Pancreas (tissue), 10 donors: ENCODE data around the gene KDM6B. TPM values are rescaled to one million over a fixed set of nuclear protein-coding genes. Genes with fewer than 3 reads are reported as not detected.

Experiments
- ATAC-seq, 4 donors: fragments of 200-7000 bp; cut with Tn5 transposase; one replicate each; pipeline versions ENCODE4 v1.8.0 to v1.9.1; 2020; ENCODE audit warnings: mild to moderate bottlenecking in 4 of 4, moderate library complexity in 4 of 4
- DNase-seq, 6 donors: peaks; one replicate each; pipeline ENCODE4 v3.0.0-alpha.2; 2020
- FAIRE-seq: peaks from 2 replicates; lab custom pipeline; 2012; peaks lifted over from hg19 to GRCh38; lab: Jason Lieb, UNC
- H3K27ac ChIP-seq, 4 donors: fragments of 200-600 bp; sonication (generic); 1 replicate in 3 of 4; 2 replicates in 1 of 4; pipeline versions ENCODE4 v1.5.0 to v1.8.0; 2020
- H3K27me3 ChIP-seq, 4 donors: fragments of 200-600 bp; one replicate each; pipeline ENCODE4 v1.8.0; 2021
- H3K36me3 ChIP-seq, 3 donors: fragments of 200-600 bp; sonication (generic) in 1 of 3; one replicate each; pipeline versions ENCODE4 v1.5.0 to v1.8.0; 2020 to 2021
- H3K4me1 ChIP-seq, 3 donors: fragments of 200-600 bp; one replicate each; pipeline ENCODE4 v1.8.0; 2021
- H3K4me3 ChIP-seq, 4 donors: fragments of 200-600 bp; sonication (generic) in 2 of 4; one replicate each; pipeline versions ENCODE4 v1.5.0 to v1.8.0; 2020 to 2021
- H3K9me3 ChIP-seq, 4 donors: fragments of 200-600 bp; one replicate each; pipeline ENCODE4 v1.8.0; 2021
- CTCF ChIP-seq, 4 donors: fragments of 200-600 bp; sonication (generic) in 3 of 4; IDR thresholded peaks; one replicate each; pipeline versions ENCODE4 v1.5.0 to v1.8.0; 2021; ENCODE audit warnings: antibody characterized with exemption in 4 of 4
- WGBS, 2 donors: extraction: QIAGEN DNeasy Blood & Tissue Kit; methylation state at CpG; one replicate each; pipeline ENCODE4 v1.1.7; 2013; 5-methylcytosine and 5-hydroxymethylcytosine counted together
- intact Hi-C, 3 donors: fragments of 100-400 bp; cut with DNase I; formaldehyde crosslinking; loops; one replicate each; pipeline versions ENCODE4 v1.11.1 to v1.14.2; 2022
- polyA plus RNA-seq, 2 donors: library from polyadenylated mRNA; stranded (reverse); fragments of 200-250 nt; gene quantifications; one replicate each; pipeline ENCODE4 v1.2.3, GENCODE V29; 2013
- total RNA-seq, 6 donors: library from RNA; stranded (reverse); fragmentation: NEBNext Ultra II Directional in 4 of 6; extraction: Animal tissue kit (Norgen Biotek cat#: 25700) in 4 of 6; gene quantifications; one replicate each; pipeline versions ENCODE4 v1.2.1 to v1.2.4, GENCODE V29; 2021 to 2023
- donor health status: healthy with polysubstance abuse.
- donor health status: DM: no; HTN: no; CAD: no; lungs with moderate emphysema.
- donor health status: DM: no; HTN: no; CAD: no.
- donor health status: control.
- donor health status: control.
- donor health status: Bipolar disorder and iron deficiency.
- donor health status: DM: yes; HTN: yes; CAD: no.
- donor health status: DM: no; HTN: no; CAD: no.
- donor health status: DM: no; HTN: no; CAD: no.
- donor health status: DM: yes; HTN: yes; CAD: no.

The KDM6B gene
- total and polyA plus RNA-seq, 8 donors, result 8.9 to 23.7 (median 15.5) TPM

- WGBS, 2 donors, result 82 to 92% methylated on average over 25 to 27 of the region's 27 CpGs
- no peaks in the 10 kb centered on the region for H3K4me1 ChIP-seq
- H3K9me3 ChIP-seq, result no peaks in the 10 kb centered on the region
- intact Hi-C loops, result no loop called here
- no peak for TF ChIP-seq CTCF (IDR thresholded peaks at IDR 0.05)
- H3K4me3 ChIP-seq, result no peak overlapping the region
- FAIRE-seq, result no peak
- no peak for DNase-seq
- no peak for ATAC-seq
- no peaks in the 10 kb centered on the region for H3K36me3 ChIP-seq
- H3K27me3 ChIP-seq, result no peaks in the 10 kb centered on the region
- no peak overlapping the region for H3K27ac ChIP-seq
These were observed 15.0 kb upstream of the KDM6B start for GRCh38 chr17:7818746-7819645.

GRCh38 chr17:7820231-7820630 lies 13.8 kb upstream of the KDM6B start:
- no peak for DNase-seq
- no peaks in the 10 kb centered on the region for H3K36me3 ChIP-seq
- no peak overlapping the region for H3K4me3 ChIP-seq
- no peaks in the 10 kb centered on the region for H3K9me3 ChIP-seq
- H3K27me3 ChIP-seq, result no peaks in the 10 kb centered on the region
- FAIRE-seq, result no peak
- intact Hi-C loops, result no loop called here
- no peak overlapping the region for H3K27ac ChIP-seq
- TF ChIP-seq CTCF (IDR thresholded peaks at IDR 0.05), result no peak
- ATAC-seq, result no peak
- peaks cover 0 to under 1% (median 0%) of the 10 kb centered on the region in 3 donors for H3K4me1 ChIP-seq
- WGBS, 2 donors, result 63 to 80% methylated on average over 5 of the region's 5 CpGs

GRCh38 chr17:7822126-7822525 lies 11.9 kb upstream of the KDM6B start:
- H3K4me3 ChIP-seq, result no peak overlapping the region
- intact Hi-C loops, result no loop called here
- no peak for FAIRE-seq

GRCh38 chr17:7823581-7824001 lies 10.4 kb upstream of the KDM6B start:
- 79 to 85% methylated on average over 20 of the region's 20 CpGs for WGBS, 2 donors
- H3K4me3 ChIP-seq, result no peak overlapping the region
- DNase-seq (no peak), ATAC-seq (no peak), FAIRE-seq (no peak)
- peaks cover 0 to 8% (median 3%) of the 10 kb centered on the region in 3 donors for H3K4me1 ChIP-seq
- TF ChIP-seq CTCF (IDR thresholded peaks at IDR 0.05), result no peak
- no peaks in the 10 kb centered on the region for H3K36me3 ChIP-seq
- no peak overlapping the region for H3K27ac ChIP-seq
- H3K27me3 ChIP-seq, result no peaks in the 10 kb centered on the region
- intact Hi-C loops, result no loop called here
- no peaks in the 10 kb centered on the region for H3K9me3 ChIP-seq

More at GRCh38 chr17:7822126-7822525, 11.9 kb upstream of the KDM6B start:
- Histone ChIP-seq H3K36me3 (no peaks in the 10 kb centered on the region), H3K27me3 (no peaks in the 10 kb centered on the region), H3K4me1 (peaks cover 0 to 8% (median 3%) of the 10 kb centered on the region in 3 donors), H3K27ac (no peak overlapping the region), H3K9me3 (no peaks in the 10 kb centered on the region)
- DNase-seq, result no peak
- 51 to 60% methylated on average over 14 of the region's 14 CpGs for WGBS, 2 donors
- ATAC-seq, result no peak
- TF ChIP-seq CTCF (IDR thresholded peaks at IDR 0.05), result no peak
